ENCODE data around the gene BHLHE23.
"Not testable (repeated sequence)": the region's sequence is repeated elsewhere in the genome, so short reads cannot be mapped to it uniquely, and the experiment has no call there.

BHLHE23 gene

GRCh38 chr20:62961799-62962198 lies 45.0 kb downstream of the BHLHE23 start:
- Histone ChIP-seq H3K9me3 (ENCODE audit: control insufficient read depth in 5 of 5, low read length in 5 of 5) (no peaks in the 10 kb centered on the region), H3K4me1 (ENCODE audit: control insufficient read depth in 5 of 5, insufficient read depth in 5 of 5, low read length in 5 of 5) (peaks cover 0 to 2% (median 0%) of the 10 kb centered on the region in 5 donors), H3K9ac (ENCODE audit: low read length in 5 of 5) (no peak overlapping the region)

GRCh38 chr20:62961310-62961783 lies 45.4 kb downstream of the BHLHE23 start:
- Histone ChIP-seq H3K27me3 (ENCODE audit: control insufficient read depth in 5 of 5, insufficient read depth in 4 of 5, low read length in 5 of 5) (peaks cover 0 to 9% (median 5%) of the 10 kb centered on the region in 5 donors), H3K4me1 (ENCODE audit: control insufficient read depth in 5 of 5, insufficient read depth in 5 of 5, low read length in 5 of 5) (peaks cover 0 to 2% (median 0%) of the 10 kb centered on the region in 5 donors), H3K9me3 (ENCODE audit: control insufficient read depth in 5 of 5, low read length in 5 of 5) (no peaks in the 10 kb centered on the region), H3K27ac (ENCODE audit: low read depth, low read length) (no peak overlapping the region), H3K9ac (ENCODE audit: low read length in 5 of 5) (no peak overlapping the region), H3K4me3 (ENCODE audit: low read depth in 1 of 5, low read length in 5 of 5) (no peak overlapping the region), H3K36me3 (ENCODE audit: control insufficient read depth in 5 of 5, insufficient read depth in 5 of 5, low read length in 5 of 5) (peaks cover 0 to 11% (median 0%) of the 10 kb centered on the region in 5 donors)

More at GRCh38 chr20:62961799-62962198, 45.0 kb downstream of the BHLHE23 start:
- Histone ChIP-seq H3K4me3 (ENCODE audit: low read depth in 1 of 5, low read length in 5 of 5) (no peak overlapping the region), H3K27me3 (ENCODE audit: control insufficient read depth in 5 of 5, insufficient read depth in 4 of 5, low read length in 5 of 5) (peaks cover 0 to 9% (median 5%) of the 10 kb centered on the region in 5 donors), H3K27ac (ENCODE audit: low read depth, low read length) (no peak overlapping the region), H3K36me3 (ENCODE audit: control insufficient read depth in 5 of 5, insufficient read depth in 5 of 5, low read length in 5 of 5) (peaks cover 0 to 11% (median 0%) of the 10 kb centered on the region in 5 donors)

GRCh38 chr20:62960446-62961309 lies 46.1 kb downstream of the BHLHE23 start:
- not testable (repeated sequence) for H3K27ac ChIP-seq (ENCODE audit: low read depth, low read length); H3K9ac ChIP-seq (ENCODE audit: low read length in 5 of 5); H3K27me3 ChIP-seq (ENCODE audit: control insufficient read depth in 5 of 5, insufficient read depth in 4 of 5, low read length in 5 of 5); H3K4me1 ChIP-seq (ENCODE audit: control insufficient read depth in 5 of 5, insufficient read depth in 5 of 5, low read length in 5 of 5); H3K9me3 ChIP-seq (ENCODE audit: control insufficient read depth in 5 of 5, low read length in 5 of 5); H3K4me3 ChIP-seq (ENCODE audit: low read depth in 1 of 5, low read length in 5 of 5)
- peaks cover 0 to 11% (median 0%) of the 10 kb centered on the region in 5 donors for H3K36me3 ChIP-seq (ENCODE audit: control insufficient read depth in 5 of 5, insufficient read depth in 5 of 5, low read length in 5 of 5)

- peaks cover 0 to 11% (median 0%) of the 10 kb centered on the region in 5 donors for H3K36me3 ChIP-seq (ENCODE audit: control insufficient read depth in 5 of 5, insufficient read depth in 5 of 5, low read length in 5 of 5)
These were observed 46.7 kb downstream of the BHLHE23 start for GRCh38 chr20:62959998-62960436.

DNA sequence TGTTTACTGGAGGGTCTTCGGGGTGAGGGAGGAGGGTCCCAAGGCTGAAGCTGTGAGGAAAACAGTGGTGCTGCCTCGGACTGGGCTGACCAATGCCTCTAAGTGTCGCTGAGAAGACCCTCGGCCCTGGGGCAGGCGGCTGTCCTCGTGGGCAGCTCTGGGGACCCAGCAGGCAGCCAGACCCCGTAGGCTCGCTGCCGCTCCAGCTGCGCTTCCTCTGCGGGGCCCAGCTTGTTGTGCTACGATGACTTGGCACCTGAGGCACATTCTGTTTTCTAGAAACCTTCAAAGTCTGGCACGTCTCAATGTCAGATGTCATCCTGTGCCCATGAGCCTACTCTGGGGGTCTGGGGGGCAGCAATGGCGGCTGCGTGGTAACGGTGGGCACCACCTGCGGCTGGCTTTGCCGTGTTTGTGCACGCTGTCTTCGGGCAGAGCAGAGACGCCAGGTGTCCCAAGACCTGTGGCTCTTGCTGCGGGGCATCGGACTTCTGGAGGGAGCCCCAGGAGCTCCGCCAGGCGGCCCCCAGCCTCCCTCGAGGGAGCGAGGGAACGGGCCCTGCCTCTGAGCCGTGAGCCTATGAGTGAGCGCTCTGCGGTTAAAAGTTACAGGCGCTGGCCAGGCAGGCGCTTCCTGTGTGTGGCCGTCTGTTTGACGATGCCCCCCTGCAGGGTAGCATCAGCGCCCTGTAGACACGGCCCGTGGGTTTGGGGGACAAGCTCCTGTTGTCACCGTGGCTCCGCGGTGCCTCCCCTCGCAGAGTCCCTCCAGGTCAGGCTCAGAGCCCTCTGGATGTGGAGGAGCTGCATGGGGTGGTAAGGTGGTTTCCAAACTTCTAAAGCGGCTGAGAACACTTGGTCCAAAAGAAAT lies 47.4 kb downstream of the BHLHE23 start:
- Histone ChIP-seq H3K4me1 (ENCODE audit: control insufficient read depth in 5 of 5, insufficient read depth in 5 of 5, low read length in 5 of 5) (peaks cover 0 to 15% (median 11%) of the 10 kb centered on the region in 5 donors), H3K9me3 (ENCODE audit: control insufficient read depth in 5 of 5, low read length in 5 of 5) (no peaks in the 10 kb centered on the region), H3K27me3 (ENCODE audit: control insufficient read depth in 5 of 5, insufficient read depth in 4 of 5, low read length in 5 of 5) (peaks cover 0 to 4% (median 0%) of the 10 kb centered on the region in 5 donors), H3K36me3 (ENCODE audit: control insufficient read depth in 5 of 5, insufficient read depth in 5 of 5, low read length in 5 of 5) (peaks cover 0 to 11% (median 0%) of the 10 kb centered on the region in 5 donors), H3K4me3 (ENCODE audit: low read depth in 1 of 5, low read length in 5 of 5) (no peak overlapping the region), H3K9ac (ENCODE audit: low read length in 5 of 5) (no peak overlapping the region), H3K27ac (ENCODE audit: low read depth, low read length) (no peak overlapping the region)

More at GRCh38 chr20:62959998-62960436, 46.7 kb downstream of the BHLHE23 start:
- Histone ChIP-seq H3K9me3 (ENCODE audit: control insufficient read depth in 5 of 5, low read length in 5 of 5) (no peaks in the 10 kb centered on the region), H3K27ac (ENCODE audit: low read depth, low read length) (no peak overlapping the region), H3K27me3 (ENCODE audit: control insufficient read depth in 5 of 5, insufficient read depth in 4 of 5, low read length in 5 of 5) (peaks cover 0 to 6% (median 1%) of the 10 kb centered on the region in 5 donors), H3K4me1 (ENCODE audit: control insufficient read depth in 5 of 5, insufficient read depth in 5 of 5, low read length in 5 of 5) (peaks cover 0 to 9% (median 6%) of the 10 kb centered on the region in 5 donors), H3K9ac (ENCODE audit: low read length in 5 of 5) (no peak overlapping the region), H3K4me3 (ENCODE audit: low read depth in 1 of 5, low read length in 5 of 5) (no peak overlapping the region)

- Histone ChIP-seq H3K4me1 (ENCODE audit: control insufficient read depth in 5 of 5, insufficient read depth in 5 of 5, low read length in 5 of 5) (peaks cover 1 to 21% (median 19%) of the 10 kb centered on the region in 5 donors), H3K9ac (ENCODE audit: low read length in 5 of 5) (no peak overlapping the region), H3K36me3 (ENCODE audit: control insufficient read depth in 5 of 5, insufficient read depth in 5 of 5, low read length in 5 of 5) (peaks cover 0 to 9% (median 0%) of the 10 kb centered on the region in 5 donors), H3K27me3 (ENCODE audit: control insufficient read depth in 5 of 5, insufficient read depth in 4 of 5, low read length in 5 of 5) (peaks cover 0 to 4% (median 0%) of the 10 kb centered on the region in 5 donors), H3K4me3 (ENCODE audit: low read depth in 1 of 5, low read length in 5 of 5) (no peak overlapping the region), H3K9me3 (ENCODE audit: control insufficient read depth in 5 of 5, low read length in 5 of 5) (no peaks in the 10 kb centered on the region), H3K27ac (ENCODE audit: low read depth, low read length) (no peak overlapping the region)
These were observed 48.2 kb downstream of the BHLHE23 start for GRCh38 chr20:62958388-62959100.

- no peak overlapping the region for H3K27ac ChIP-seq (ENCODE audit: low read depth, low read length)
- H3K4me1 ChIP-seq (ENCODE audit: control insufficient read depth in 5 of 5, insufficient read depth in 5 of 5, low read length in 5 of 5) = peaks cover 2 to 32% (median 28%) of the 10 kb centered on the region in 5 donors
- H3K36me3 ChIP-seq (ENCODE audit: control insufficient read depth in 5 of 5, insufficient read depth in 5 of 5, low read length in 5 of 5) = peaks cover 0 to 8% (median 0%) of the 10 kb centered on the region in 5 donors
- H3K27me3 ChIP-seq (ENCODE audit: control insufficient read depth in 5 of 5, insufficient read depth in 4 of 5, low read length in 5 of 5) = peaks cover 0 to 4% (median 0%) of the 10 kb centered on the region in 5 donors
- no peak overlapping the region for H3K4me3 ChIP-seq (ENCODE audit: low read depth in 1 of 5, low read length in 5 of 5)
- no peak overlapping the region for H3K9ac ChIP-seq (ENCODE audit: low read length in 5 of 5)
- H3K9me3 ChIP-seq (ENCODE audit: control insufficient read depth in 5 of 5, low read length in 5 of 5) = no peaks in the 10 kb centered on the region
These were observed 49.3 kb downstream of the BHLHE23 start for GRCh38 chr20:62957136-62958117.

DNA sequence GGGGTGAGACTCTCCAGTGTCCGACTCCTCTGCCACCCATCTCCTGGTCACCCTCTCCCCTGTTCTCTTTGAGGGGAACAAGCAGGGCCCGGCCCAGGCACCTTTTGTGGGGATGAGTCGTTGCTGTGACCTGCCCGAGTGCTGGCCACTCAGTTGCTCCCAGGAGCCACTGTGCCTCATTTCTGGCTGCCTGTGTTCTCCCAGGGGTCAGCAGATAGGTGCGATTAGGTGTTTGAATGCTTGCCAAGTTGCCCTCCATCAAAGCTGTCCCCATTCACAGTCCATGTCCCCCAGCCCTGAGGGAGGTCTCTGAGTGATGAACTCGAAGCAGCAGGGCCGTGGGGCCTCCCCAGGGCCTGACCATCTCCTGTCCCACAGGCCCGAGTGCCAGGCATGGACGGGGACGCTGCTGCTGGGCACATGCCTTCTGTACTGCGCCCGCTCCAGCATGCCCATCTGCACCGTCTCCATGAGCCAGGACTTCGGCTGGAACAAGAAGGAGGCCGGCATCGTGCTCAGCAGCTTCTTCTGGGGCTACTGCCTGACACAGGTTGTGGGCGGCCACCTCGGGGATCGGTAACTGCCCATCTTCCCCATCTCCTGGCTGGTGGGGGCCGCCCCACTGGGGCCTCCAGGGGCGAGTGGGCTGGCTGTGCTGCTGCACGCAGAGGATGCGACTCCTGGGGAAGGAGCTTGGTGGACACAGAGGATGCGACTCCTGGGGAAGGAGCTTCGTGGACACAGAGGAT lies 50.2 kb downstream of the BHLHE23 start:
- Histone ChIP-seq H3K27ac (ENCODE audit: low read depth, low read length) (no peak overlapping the region), H3K4me1 (ENCODE audit: control insufficient read depth in 5 of 5, insufficient read depth in 5 of 5, low read length in 5 of 5) (peaks cover 2 to 37% (median 33%) of the 10 kb centered on the region in 5 donors), H3K4me3 (ENCODE audit: low read depth in 1 of 5, low read length in 5 of 5) (no peak overlapping the region), H3K9me3 (ENCODE audit: control insufficient read depth in 5 of 5, low read length in 5 of 5) (no peaks in the 10 kb centered on the region), H3K9ac (ENCODE audit: low read length in 5 of 5) (no peak overlapping the region), H3K36me3 (ENCODE audit: control insufficient read depth in 5 of 5, insufficient read depth in 5 of 5, low read length in 5 of 5) (peaks cover 0 to 8% (median 0%) of the 10 kb centered on the region in 5 donors), H3K27me3 (ENCODE audit: control insufficient read depth in 5 of 5, insufficient read depth in 4 of 5, low read length in 5 of 5) (peaks cover 0 to 4% (median 0%) of the 10 kb centered on the region in 5 donors)

Data from subcutaneous abdominal adipose tissue (tissue), 5 donors.